SK-N-SH (cell line): ENCODE results near the gene CCDC17. TPM values are rescaled to one million over a fixed set of nuclear protein-coding genes. Genes with fewer than 3 reads are reported as not detected.

Experiments
- CTCF ChIA-PET: fragments of 300-600, 350-600 bp; formaldehyde crosslinking; extraction: SDS; loops from one replicate; lab custom pipeline; 2021; lab: Yijun Ruan, JAX
- POLR2A ChIA-PET: fragments of 350-600 bp; sonication (Branson Sonifier 250); formaldehyde crosslinking; extraction: SDS; loops from one replicate; lab custom pipeline; 2020; ENCODE audit warnings: antibody characterized with exemption, inconsistent platforms; lab: Yijun Ruan, JAX
- DNase-seq: peaks from one replicate; pipeline ENCODE4 v3.0.0; 2012
- H2AFZ ChIP-seq: fragments of 200-600 bp; sonication (generic); 2 replicates; pipeline ENCODE4 v1.8.1; 2016; ENCODE audit warnings: antibody characterized with exemption, mild to moderate bottlenecking, low read depth
- H3F3A ChIP-seq: fragments of 200-600 bp; sonication (generic); replicated peaks from 2 replicates; pipeline ENCODE3; 2016; ENCODE audit warnings: antibody characterized with exemption, mild to moderate bottlenecking; ENCODE audit not compliant: insufficient read depth
- H3K27ac ChIP-seq, 2 experiments: fragments of 200-500 bp in 1 of 2; fragments of 200-600 bp in 1 of 2; sonication (Bioruptor generic) in 1 of 2; sonication (generic), shearing (Covaris generic) in 1 of 2; 2 replicates each; pipeline versions ENCODE4 v1.5.1 to v1.6.1; 2014 to 2016; ENCODE audit warnings: low read depth in 2 of 2, inconsistent platforms in 1 of 2, low read length in 1 of 2, mild to moderate bottlenecking in 1 of 2, mixed read lengths in 1 of 2
- H3K27me3 ChIP-seq: fragments of 200-600 bp; sonication (generic), shearing (Covaris generic); 2 replicates; pipeline ENCODE4 v1.6.1; 2016; ENCODE audit warnings: mixed run types; ENCODE audit not compliant: insufficient read depth
- H3K36me3 ChIP-seq, 2 experiments: fragments of 200-500 bp in 1 of 2; fragments of 200-600 bp in 1 of 2; sonication (Bioruptor generic) in 1 of 2; sonication (generic) in 1 of 2; replicated peaks in 1 of 2; 2 replicates each; pipeline versions ENCODE3 to v1.5.1; 2014 to 2016; ENCODE audit warnings: low read length in 1 of 2, mild to moderate bottlenecking in 1 of 2; ENCODE audit not compliant: insufficient read depth in 2 of 2, control insufficient read depth in 1 of 2
- H3K4me1 ChIP-seq, 2 experiments: fragments of 200-500 bp in 1 of 2; fragments of 200-600 bp in 1 of 2; sonication (Bioruptor generic) in 1 of 2; sonication (generic), shearing (Covaris generic) in 1 of 2; 2 replicates each; pipeline versions ENCODE4 v1.5.1 to v1.6.1; 2014 to 2016; ENCODE audit warnings: low read depth in 1 of 2, low read length in 1 of 2, mixed run types in 1 of 2; ENCODE audit not compliant: insufficient read depth in 2 of 2, control insufficient read depth in 1 of 2
- H3K4me2 ChIP-seq: fragments of 200-600 bp; sonication (generic), shearing (Covaris generic); 2 replicates; pipeline ENCODE4 v1.6.1; 2017; ENCODE audit warnings: mixed run types
- H3K4me3 ChIP-seq, 2 experiments: fragments of 200-500 bp in 1 of 2; fragments of 200-600 bp in 1 of 2; sonication (Bioruptor generic) in 1 of 2; sonication (generic), shearing (Covaris generic) in 1 of 2; 2 replicates each; pipeline versions ENCODE4 v1.5.1 to v1.8.1; 2014 to 2016; ENCODE audit warnings: low read depth in 2 of 2, inconsistent platforms in 1 of 2, low read length in 1 of 2, mild to moderate bottlenecking in 1 of 2, mixed read lengths in 1 of 2, moderate library complexity in 1 of 2
- H3K79me2 ChIP-seq: fragments of 200-600 bp; sonication (generic); 2 replicates; pipeline ENCODE4 v1.8.1; 2017; ENCODE audit warnings: mild to moderate bottlenecking; ENCODE audit not compliant: insufficient read depth
- H3K9ac ChIP-seq: fragments of 200-600 bp; sonication (generic); 2 replicates; pipeline ENCODE4 v1.6.1; 2017; ENCODE audit warnings: mixed run types
- H3K9me2 ChIP-seq: fragments of 200-600 bp; sonication (generic); 2 replicates; pipeline ENCODE4 v1.6.1; 2017; ENCODE audit warnings: mixed run types
- H3K9me3 ChIP-seq: fragments of 200-600 bp; sonication (generic); 2 replicates; pipeline ENCODE4 v1.6.1; 2017; ENCODE audit warnings: mixed run types, mild to moderate bottlenecking, moderate library complexity
- H4K20me1 ChIP-seq: fragments of 200-600 bp; sonication (generic); 2 replicates; pipeline ENCODE4 v1.6.1; 2017; ENCODE audit warnings: mild to moderate bottlenecking, mixed run types; ENCODE audit not compliant: insufficient read depth
- ELF1 ChIP-seq: IDR thresholded peaks from 2 replicates; pipeline ENCODE4 v1.4.0; 2012
- EP300 ChIP-seq, 2 experiments: IDR thresholded peaks; 2 replicates each; pipeline versions ENCODE4 v1.4.0 to v1.6.1; 2012; ENCODE audit warnings: borderline replicate concordance in 1 of 2, low read depth in 1 of 2, low read length in 1 of 2
- EZH2phosphoT487 ChIP-seq: fragments of 200-600 bp; sonication (generic); IDR thresholded peaks from 2 replicates; pipeline ENCODE4 v1.6.1; 2017; ENCODE audit warnings: low read depth, mixed run types, mild to moderate bottlenecking, antibody characterized with exemption, moderate library complexity, borderline replicate concordance
- FOXJ3 ChIP-seq: sonication (generic); formaldehyde crosslinking; IDR thresholded peaks from 2 replicates; pipeline ENCODE4 v1.5.1; 2020; ENCODE audit warnings: mild to moderate bottlenecking, missing genetic modification reagents
- FOXM1 ChIP-seq: IDR thresholded peaks from 2 replicates; pipeline ENCODE4 v1.4.0; 2012; ENCODE audit warnings: low read depth, mild to moderate bottlenecking
- GABPA ChIP-seq: IDR thresholded peaks from 2 replicates; pipeline ENCODE4 v1.4.0; 2012; ENCODE audit warnings: low read depth, mild to moderate bottlenecking
- JUND ChIP-seq: IDR thresholded peaks from 2 replicates; pipeline ENCODE4 v1.4.0; 2012
- MEF2A ChIP-seq: IDR thresholded peaks from 2 replicates; pipeline ENCODE4 v1.4.0; 2012; ENCODE audit warnings: low read depth, borderline replicate concordance
- MXI1 ChIP-seq: IDR thresholded peaks from 2 replicates; pipeline ENCODE4 v1.6.1; 2012; ENCODE audit warnings: mild to moderate bottlenecking, low read depth, low read length, improper control_type of control experiment
- NFIC ChIP-seq: IDR thresholded peaks from 2 replicates; pipeline ENCODE4 v1.4.0; 2012; ENCODE audit warnings: borderline replicate concordance
- NRF1 ChIP-seq: IDR thresholded peaks from 2 replicates; pipeline ENCODE4 v1.6.1; 2012; ENCODE audit warnings: low read depth, mild to moderate bottlenecking, low read length
- POLR2AphosphoS5 ChIP-seq: IDR thresholded peaks from 2 replicates; pipeline ENCODE4 v1.6.1; 2012; ENCODE audit warnings: low read depth, low read length
- RAD21 ChIP-seq: IDR thresholded peaks from 2 replicates; pipeline ENCODE4 v1.6.1; 2012; ENCODE audit warnings: mild to moderate bottlenecking, low read length
- RCOR1 ChIP-seq: fragments of 150-350 bp; IDR thresholded peaks from 2 replicates; pipeline ENCODE4 v1.6.1; 2017; ENCODE audit warnings: antibody characterized with exemption, low read length
- RFX5 ChIP-seq: IDR thresholded peaks from 2 replicates; pipeline ENCODE4 v1.6.1; 2012; ENCODE audit warnings: mild to moderate bottlenecking, improper control_type of control experiment, low read length
- TAF1 ChIP-seq: IDR thresholded peaks from 2 replicates; pipeline ENCODE4 v1.6.1; 2012; ENCODE audit warnings: low read depth, mild to moderate bottlenecking, low read length, moderate library complexity, borderline replicate concordance
- TCF12 ChIP-seq: IDR thresholded peaks from 2 replicates; pipeline ENCODE4 v1.4.0; 2012
- TEAD4 ChIP-seq: IDR thresholded peaks from 2 replicates; pipeline ENCODE4 v1.4.0; 2012; ENCODE audit warnings: mild to moderate bottlenecking, borderline replicate concordance; ENCODE audit not compliant: insufficient read depth
- WGBS: methylation state at CpG from one replicate; pipeline ENCODE4 v1.1.6; 2017; ENCODE audit warnings: low lambda C conversion rate; 5-methylcytosine and 5-hydroxymethylcytosine counted together
- polyA plus RNA-seq, 3 experiments: library from polyadenylated mRNA; depleted of rRNA; stranded (reverse); fragments of >200 nt; gene quantifications; 2 replicates each; pipeline ENCODE4 v1.2.3, GENCODE V29; 2012
- TF ChIP-seq, protein P1 (sequence below): fragments of 150-350 bp; IDR thresholded peaks from 2 replicates; pipeline ENCODE4 v1.6.1; 2016; ENCODE audit warnings: mild to moderate bottlenecking, low read depth, low read length
- TF ChIP-seq, protein P2 (sequence below): IDR thresholded peaks from 2 replicates; pipeline ENCODE4; 2012
- TF ChIP-seq, protein P3 (sequence below): IDR thresholded peaks from 2 replicates; pipeline ENCODE4 v1.4.0; 2012; ENCODE audit warnings: low read depth, borderline replicate concordance
- TF ChIP-seq, protein P4 (sequence below): IDR thresholded peaks from 2 replicates; pipeline ENCODE4 v1.4.0; 2012; ENCODE audit warnings: low read depth

CCDC17 gene
- polyA plus RNA-seq, 1 of the 3 experiments (the other 2 are of a cell fraction): 0.41 TPM

DNA sequence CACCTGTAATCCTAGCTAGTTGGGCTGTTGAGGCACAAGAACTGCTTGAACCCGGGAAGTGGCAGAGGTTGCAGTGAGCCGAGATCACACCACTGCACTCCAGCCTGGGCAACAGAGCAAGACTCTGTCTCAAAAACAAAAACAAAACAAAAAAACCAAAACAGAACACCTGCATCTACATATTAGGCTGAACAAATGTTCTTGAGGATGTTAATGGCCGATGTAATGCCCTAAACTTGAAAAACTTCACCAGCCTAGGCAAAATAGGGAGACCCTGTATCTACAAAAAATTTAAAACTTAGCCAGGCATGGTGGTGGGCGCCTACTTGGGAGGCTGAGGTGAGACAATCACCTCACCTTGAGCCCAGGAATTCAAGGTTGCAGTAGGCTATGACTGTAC, 44.7 kb upstream of the CCDC17 start:
- ChIA-PET POLR2A (no interaction called here), CTCF (no interaction called here)
- Histone ChIP-seq H3K27ac (peak overlapping the region in 1 of 2 experiments; percentile 82; a peak in 1 of 4 replicates), H3K4me3 (no peak overlapping the region), H3K4me1 (peaks cover 0 to 16% of the 10 kb centered on the region in 2 experiments; a peak in 2 of 4 replicates), H3K9me2 (no peaks in the 10 kb centered on the region), H3F3A (peaks cover 19% of the 10 kb centered on the region), H3K27me3 (no peaks in the 10 kb centered on the region), H3K79me2 (peaks cover 100% of the 10 kb centered on the region), H3K9ac (no peak overlapping the region), H2AFZ (no peak overlapping the region), H3K4me2 (no peak overlapping the region), H4K20me1 (peaks cover 94% of the 10 kb centered on the region), H3K9me3 (no peaks in the 10 kb centered on the region), H3K36me3 (peaks cover 0 to 2% of the 10 kb centered on the region in 2 experiments)
- DNase-seq: no peak
- 95% methylated on average over 4 of the region's 4 CpGs for WGBS
- TF ChIP-seq EZH2phosphoT487: no peak
- TF ChIP-seq JUND: no peak
- no peak for TF ChIP-seq MXI1
- no peak for TF ChIP-seq TCF12
- no peak for TF ChIP-seq NFIC
- no peak for TF ChIP-seq FOXM1
- no peak for TF ChIP-seq GABPA
- TF ChIP-seq, protein P1, sequence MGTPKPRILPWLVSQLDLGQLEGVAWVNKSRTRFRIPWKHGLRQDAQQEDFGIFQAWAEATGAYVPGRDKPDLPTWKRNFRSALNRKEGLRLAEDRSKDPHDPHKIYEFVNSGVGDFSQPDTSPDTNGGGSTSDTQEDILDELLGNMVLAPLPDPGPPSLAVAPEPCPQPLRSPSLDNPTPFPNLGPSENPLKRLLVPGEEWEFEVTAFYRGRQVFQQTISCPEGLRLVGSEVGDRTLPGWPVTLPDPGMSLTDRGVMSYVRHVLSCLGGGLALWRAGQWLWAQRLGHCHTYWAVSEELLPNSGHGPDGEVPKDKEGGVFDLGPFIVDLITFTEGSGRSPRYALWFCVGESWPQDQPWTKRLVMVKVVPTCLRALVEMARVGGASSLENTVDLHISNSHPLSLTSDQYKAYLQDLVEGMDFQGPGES: no peak
- no peak for TF ChIP-seq TEAD4
- TF ChIP-seq ELF1: no peak
- TF ChIP-seq RFX5: no peak
- no peak for TF ChIP-seq TAF1
- no peak for TF ChIP-seq NRF1
- no peak for TF ChIP-seq RCOR1
- TF ChIP-seq RAD21: no peak
- TF ChIP-seq, protein P2, sequence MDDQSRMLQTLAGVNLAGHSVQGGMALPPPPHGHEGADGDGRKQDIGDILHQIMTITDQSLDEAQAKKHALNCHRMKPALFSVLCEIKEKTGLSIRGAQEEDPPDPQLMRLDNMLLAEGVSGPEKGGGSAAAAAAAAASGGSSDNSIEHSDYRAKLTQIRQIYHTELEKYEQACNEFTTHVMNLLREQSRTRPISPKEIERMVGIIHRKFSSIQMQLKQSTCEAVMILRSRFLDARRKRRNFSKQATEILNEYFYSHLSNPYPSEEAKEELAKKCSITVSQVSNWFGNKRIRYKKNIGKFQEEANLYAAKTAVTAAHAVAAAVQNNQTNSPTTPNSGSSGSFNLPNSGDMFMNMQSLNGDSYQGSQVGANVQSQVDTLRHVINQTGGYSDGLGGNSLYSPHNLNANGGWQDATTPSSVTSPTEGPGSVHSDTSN: no peak

DNA sequence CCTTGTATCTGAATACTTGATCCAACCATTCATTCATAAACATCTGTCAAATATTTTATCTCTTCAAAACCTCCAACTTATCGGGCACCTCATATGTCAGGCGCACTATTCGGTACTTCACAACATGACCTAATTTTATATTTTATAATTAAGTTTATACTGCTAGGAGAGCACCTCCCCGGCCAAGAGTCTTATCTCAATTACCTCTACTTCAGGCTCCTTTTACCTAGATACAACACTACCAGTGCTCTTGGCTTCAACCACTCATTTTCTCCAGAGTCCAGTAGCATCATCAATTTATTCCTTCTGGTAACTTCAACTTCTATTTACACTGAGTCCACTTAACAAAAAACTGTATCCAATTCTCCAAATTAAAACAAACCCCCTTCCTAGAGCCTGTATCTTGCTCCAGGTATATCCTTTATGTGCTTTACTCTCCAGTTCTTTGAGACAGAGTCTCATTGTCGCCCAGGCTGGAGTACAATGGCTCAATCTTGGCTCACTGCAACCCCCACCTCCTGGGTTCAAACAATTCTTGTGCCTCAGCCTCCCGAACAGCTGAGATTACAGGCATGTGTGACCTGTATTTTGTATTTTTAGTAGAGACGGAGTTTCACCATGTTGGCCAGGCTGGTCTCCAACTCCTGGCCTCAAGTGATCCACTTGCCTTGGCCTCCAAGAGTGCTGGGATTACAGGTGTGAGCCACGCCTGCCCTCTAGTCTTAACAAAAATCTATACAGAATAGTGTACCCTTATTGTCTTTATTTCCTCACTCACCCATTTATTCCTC, 43.7 kb upstream of the CCDC17 start:
- Histone ChIP-seq H3K9me3 (no peaks in the 10 kb centered on the region), H3F3A (peaks cover 19% of the 10 kb centered on the region), H3K9me2 (no peaks in the 10 kb centered on the region), H3K4me2 (no peak overlapping the region), H3K36me3 (peaks cover 0 to 2% of the 10 kb centered on the region in 2 experiments), H3K27me3 (no peaks in the 10 kb centered on the region), H4K20me1 (peaks cover 94% of the 10 kb centered on the region), H3K27ac (no peak overlapping the region), H3K79me2 (peaks cover 100% of the 10 kb centered on the region), H3K4me3 (no peak overlapping the region), H3K4me1 (peaks cover 0 to 16% of the 10 kb centered on the region in 2 experiments; a peak in 2 of 4 replicates), H2AFZ (no peak overlapping the region), H3K9ac (no peak overlapping the region)
- WGBS: 89% methylated on average over 8 of the region's 8 CpGs
- ChIA-PET CTCF (no interaction called here), POLR2A (no interaction called here)
- no peak for DNase-seq
- no peak for TF ChIP-seq GABPA
- TF ChIP-seq FOXM1: no peak
- TF ChIP-seq, protein P3, sequence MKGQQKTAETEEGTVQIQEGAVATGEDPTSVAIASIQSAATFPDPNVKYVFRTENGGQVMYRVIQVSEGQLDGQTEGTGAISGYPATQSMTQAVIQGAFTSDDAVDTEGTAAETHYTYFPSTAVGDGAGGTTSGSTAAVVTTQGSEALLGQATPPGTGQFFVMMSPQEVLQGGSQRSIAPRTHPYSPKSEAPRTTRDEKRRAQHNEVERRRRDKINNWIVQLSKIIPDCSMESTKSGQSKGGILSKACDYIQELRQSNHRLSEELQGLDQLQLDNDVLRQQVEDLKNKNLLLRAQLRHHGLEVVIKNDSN: no peak
- no peak for TF ChIP-seq EP300 (IDR thresholded peaks at IDR 0.05; ENCODE audit: borderline replicate concordance in 1 of 2, low read depth in 1 of 2, low read length in 1 of 2)
- TF ChIP-seq, protein P2: no peak
- no peak for TF ChIP-seq MEF2A
- TF ChIP-seq, protein P1: no peak
- TF ChIP-seq POLR2AphosphoS5: no peak
- TF ChIP-seq, protein P4, sequence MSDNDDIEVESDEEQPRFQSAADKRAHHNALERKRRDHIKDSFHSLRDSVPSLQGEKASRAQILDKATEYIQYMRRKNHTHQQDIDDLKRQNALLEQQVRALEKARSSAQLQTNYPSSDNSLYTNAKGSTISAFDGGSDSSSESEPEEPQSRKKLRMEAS: no peak
- no peak for TF ChIP-seq NRF1
- no peak for TF ChIP-seq FOXJ3
